G401 (cell line): Measurements from ENCODE around the gene PLXNB2. TPM values are rescaled to one million over a fixed set of nuclear protein-coding genes. Genes with fewer than 3 reads are reported as not detected.

ENCODE experiments used
- DNase-seq: peaks from one replicate; pipeline ENCODE4 v3.0.0-alpha.2; 2015; ENCODE audit warnings: low spot score
- in situ Hi-C: cut with HindIII; loops from 2 replicates; pipeline ENCODE4 v1.10.0; 2016; ENCODE audit warnings: low sequenced_read_pairs, mixed read lengths
- total RNA-seq: library from RNA; depleted of rRNA; stranded (reverse); fragments of >200 nt; shearing (Covaris generic); gene quantifications from 2 replicates; pipeline ENCODE4 v1.2.3, GENCODE V29; 2014

PLXNB2 gene
- total RNA-seq, 1 experiment from 2014 or later, result 100 TPM

DNA sequence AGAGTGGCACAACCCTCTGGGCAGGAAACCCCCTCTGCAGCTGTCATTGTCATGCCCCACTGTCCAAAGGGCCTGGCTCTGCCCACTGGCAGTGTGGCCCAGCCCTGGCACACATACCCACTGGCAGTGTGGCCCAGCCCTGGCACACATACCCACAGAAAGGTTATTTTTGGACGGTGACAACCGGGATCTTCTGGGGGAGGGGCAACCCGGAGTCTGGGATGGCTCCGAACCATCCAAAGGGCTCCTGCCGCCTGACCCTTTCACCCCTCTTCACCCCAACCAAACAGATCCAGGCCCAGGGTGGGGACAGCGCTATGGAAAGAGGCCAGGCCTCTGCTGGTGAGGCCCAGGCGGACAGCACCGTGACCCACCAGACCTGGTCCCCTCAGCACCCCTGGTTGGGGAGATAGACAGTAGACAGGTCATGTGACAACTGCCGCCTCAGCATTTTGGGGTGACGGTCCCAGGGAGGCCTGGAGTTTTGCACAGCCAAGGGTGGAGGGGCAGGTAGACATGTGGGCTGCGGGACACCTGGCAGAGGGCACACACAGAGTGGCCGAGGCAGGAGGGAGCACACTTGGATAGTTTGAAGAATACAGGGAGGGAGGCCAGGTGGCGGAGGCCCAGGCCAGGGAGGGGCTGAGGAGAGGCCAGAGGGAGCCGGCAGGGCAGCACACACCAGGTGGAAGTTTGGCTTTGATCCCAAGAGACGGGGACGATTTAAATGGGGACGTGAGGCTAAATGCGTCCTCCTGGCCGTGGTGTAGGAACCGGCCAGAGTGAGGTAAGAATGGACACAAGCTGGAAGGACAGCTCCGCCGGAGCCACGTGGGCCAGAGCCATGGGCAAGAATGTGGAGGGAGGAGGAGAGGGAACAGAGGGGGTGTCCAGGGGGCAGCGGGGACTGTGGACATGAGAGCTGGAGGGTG, 48.8 kb downstream of the PLXNB2 start:
- in situ Hi-C loops, result no loop called here
- DNase-seq, result peak; percentile 64

DNA sequence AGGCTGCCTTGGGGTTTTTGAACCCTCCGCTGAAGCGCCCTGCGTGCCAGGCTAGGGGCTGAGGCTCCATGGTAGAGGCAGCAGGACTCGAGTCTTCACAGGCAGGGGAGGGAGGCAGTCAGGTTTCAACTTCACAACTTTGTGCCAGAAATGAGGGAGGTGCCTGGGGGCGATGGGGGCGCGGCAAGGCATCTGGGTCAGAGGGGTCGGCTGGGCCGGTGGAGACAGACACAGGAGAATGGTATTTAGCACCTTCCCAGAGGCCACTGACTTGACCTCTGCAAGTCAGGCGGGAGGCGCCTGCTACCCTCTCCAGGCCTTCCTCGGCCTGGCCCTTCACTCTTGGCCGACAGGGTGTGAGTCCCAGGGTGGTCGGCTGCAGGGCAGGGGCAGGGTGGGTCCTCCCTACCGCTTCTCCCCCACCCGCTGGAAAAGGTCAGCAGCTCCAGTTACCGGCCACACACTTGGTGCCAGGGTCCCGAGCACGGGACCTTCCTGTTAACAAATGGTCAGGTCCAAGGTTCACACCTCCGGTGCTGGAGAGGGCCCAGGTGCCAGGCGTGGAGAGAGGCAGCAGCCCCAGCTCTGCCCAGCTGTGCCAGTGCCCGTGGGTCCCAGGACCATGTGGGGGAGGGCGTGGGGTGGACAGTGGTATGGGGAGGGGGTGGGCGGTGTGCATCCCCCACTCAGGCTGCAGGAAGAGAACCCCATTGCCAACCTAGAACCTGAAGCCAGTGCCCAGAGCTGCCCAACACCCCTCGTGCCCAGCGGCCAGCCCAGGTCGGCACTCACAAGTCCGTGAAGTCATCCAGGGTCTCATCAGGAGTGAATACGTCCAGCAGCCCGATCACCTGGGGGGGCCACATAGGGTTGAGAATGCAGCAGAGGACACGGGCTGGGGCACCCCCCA, 49.7 kb downstream of the PLXNB2 start:
- in situ Hi-C loops, result no loop called here
- DNase-seq, result peak; percentile 2

- in situ Hi-C loops, result no loop called here
- DNase-seq, result no peak
Measured at GRCh38 chr22:50257041-50257440, 50.4 kb downstream of the PLXNB2 start.

DNA sequence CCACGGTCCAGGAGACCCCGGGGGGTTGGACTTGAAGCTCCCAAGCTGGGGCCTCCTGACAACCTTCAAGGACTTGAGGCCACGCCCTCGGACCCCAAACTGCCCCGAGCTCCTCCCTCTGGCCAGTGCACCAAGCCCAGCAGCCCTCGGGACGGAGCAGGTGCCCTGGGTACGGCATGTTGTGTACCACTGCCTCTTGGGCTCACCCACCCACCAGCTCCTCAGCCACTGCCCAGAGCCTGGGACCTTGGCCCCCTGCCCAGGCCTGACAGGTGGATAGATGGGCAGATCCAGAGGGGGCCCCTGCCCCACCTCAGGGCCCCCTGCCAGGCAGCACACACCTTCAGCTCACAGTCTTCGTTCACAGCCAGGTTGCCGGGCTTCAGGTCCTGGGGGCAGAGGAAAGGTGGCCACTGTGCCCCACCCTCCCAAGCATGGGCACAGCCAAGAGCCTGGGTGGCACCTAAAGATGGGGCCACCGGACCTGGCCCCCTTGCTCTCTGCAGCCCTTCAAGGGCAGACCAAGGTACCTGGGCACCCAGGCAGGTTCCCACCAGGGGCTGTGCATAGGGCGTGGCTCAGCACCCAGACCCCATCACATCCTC, 51.1 kb downstream of the PLXNB2 start:
- DNase-seq, result peak; percentile 2
- in situ Hi-C loops, result no loop called here

GRCh38 chr22:50255607-50256006, 51.8 kb downstream of the PLXNB2 start:
- no peak for DNase-seq
- in situ Hi-C loops, result no loop called here

- DNase-seq, result no peak
- in situ Hi-C loops, result no loop called here
Measured at GRCh38 chr22:50255099-50255498, 52.3 kb downstream of the PLXNB2 start.

DNA sequence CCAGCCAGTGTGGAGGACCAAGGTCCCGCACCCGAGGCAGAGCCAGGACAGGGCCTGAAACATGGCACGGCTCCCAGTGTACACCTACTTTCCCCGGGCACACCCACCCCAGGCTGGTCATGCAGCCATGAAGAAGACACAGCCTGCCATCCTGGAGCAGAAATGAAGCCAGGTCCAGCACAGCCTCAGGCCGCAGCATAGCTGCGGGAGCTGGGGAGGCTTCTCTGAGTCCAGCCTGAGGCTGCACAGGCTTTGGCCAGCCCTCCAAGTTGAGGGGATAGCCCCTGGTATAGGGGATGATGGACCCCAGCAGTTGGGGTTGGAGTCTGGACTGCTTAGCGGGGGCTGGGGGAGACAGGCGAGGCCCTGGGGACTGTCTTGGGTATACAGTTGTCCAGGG, 53.5 kb downstream of the PLXNB2 start:
- in situ Hi-C loops, result no loop called here
- no peak for DNase-seq

DNA sequence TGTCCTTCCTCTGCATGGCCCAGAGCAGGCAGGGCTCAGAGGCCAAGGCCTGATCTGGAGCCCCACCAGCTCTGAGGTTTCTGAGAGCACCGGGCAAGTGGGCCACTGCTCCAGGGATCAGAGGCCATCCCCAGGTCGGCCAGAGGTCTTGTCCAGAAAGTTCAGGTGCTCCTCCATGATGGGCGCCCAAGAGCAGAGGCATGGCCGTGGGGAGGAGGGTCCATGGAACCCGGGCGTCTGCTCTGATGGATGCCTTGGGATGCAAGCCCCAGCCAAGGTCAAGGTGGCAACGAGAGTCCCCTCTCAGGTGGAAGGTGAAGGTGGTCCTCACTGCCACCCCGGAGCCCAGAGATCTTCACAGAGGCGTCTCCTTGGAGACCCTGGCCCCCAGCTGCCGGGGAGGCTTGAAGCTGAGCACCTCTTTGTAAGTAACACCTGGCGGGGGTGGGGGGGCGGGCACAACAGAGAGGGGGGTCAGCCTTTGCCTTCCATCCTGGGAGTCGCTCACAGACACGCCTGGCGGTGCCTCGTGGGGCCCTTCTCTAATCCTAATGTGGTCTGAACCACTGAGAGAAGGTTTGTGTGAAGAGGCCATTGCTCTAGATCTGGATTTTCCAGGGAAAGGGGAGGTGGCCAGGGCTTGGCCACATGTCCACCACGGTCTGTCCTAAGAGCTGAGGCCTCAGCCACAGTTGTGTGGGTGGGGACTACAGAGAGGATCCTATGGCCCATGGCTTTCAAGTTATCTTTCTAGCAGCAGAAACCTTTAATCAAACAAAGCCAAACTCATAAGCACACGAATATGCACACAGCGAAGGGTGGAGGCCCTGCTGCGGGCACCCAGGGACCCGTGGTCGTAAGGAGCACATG, 54.2 kb downstream of the PLXNB2 start:
- no peak for DNase-seq
- in situ Hi-C loops, result no loop called here

- in situ Hi-C loops, result no loop called here
Measured at GRCh38 chr22:50252082-50253045, 55.1 kb downstream of the PLXNB2 start.

DNA sequence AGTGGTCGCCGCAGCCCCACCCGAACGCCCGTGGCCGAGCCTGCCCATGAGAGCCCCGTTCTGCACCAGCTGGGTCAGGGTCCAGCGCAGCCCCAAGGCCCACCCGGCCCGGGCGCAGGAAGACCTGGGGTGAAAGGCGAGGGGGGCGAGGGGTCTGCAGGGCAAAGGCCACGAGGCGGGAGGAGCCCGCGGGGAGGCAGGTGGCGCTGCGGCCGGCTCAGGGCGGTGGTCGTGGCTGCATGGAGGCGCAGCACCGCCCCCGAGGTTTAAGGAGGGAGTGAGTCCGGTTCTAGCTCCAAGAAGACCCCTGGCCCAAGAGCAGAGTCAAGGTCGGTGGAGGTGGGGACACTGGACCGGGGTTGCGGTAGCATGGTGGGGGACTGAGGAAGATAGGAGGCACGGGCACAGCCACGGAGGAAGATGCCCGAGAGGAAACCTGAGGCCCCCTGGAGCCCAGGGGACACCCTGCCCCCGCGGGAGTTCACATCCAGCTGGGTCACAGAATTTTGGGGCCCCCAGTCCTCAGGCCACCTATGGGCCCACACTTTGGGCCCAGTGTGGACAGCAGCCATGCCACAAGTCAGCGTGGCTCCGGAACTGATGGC, 55.9 kb downstream of the PLXNB2 start:
- in situ Hi-C loops, result no loop called here
- no peak for DNase-seq

More at GRCh38 chr22:50252082-50253045, 55.1 kb downstream of the PLXNB2 start:
- peak; percentile 84 for DNase-seq

GRCh38 chr22:50250555-50251476, 56.6 kb downstream of the PLXNB2 start, which contains the start of gene HDAC10:
Gene HDAC10, minus strand, starts transcription at chr22:50251265. Its CDS starts 233 bp downstream, at chr22:50251032.
- in situ Hi-C loops, result no loop called here
- peak; percentile 51 for DNase-seq

DNA sequence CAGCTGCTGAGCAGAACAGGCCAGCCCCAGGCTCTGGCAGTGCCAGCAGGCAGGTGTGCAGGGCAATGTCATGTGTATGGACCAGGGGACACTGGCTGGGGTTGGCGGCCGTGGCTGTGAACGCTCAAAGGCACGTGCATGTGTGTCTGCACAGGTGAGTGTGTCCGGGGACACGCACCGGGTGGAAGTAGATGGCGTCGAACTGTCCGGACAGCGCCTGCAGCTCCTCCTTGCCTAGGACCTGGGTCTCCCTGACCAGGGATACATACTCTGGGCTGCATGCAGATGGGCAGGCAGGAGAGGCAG, 57.2 kb downstream of the PLXNB2 start:
- no peak for DNase-seq
- in situ Hi-C loops, result no loop called here

DNA sequence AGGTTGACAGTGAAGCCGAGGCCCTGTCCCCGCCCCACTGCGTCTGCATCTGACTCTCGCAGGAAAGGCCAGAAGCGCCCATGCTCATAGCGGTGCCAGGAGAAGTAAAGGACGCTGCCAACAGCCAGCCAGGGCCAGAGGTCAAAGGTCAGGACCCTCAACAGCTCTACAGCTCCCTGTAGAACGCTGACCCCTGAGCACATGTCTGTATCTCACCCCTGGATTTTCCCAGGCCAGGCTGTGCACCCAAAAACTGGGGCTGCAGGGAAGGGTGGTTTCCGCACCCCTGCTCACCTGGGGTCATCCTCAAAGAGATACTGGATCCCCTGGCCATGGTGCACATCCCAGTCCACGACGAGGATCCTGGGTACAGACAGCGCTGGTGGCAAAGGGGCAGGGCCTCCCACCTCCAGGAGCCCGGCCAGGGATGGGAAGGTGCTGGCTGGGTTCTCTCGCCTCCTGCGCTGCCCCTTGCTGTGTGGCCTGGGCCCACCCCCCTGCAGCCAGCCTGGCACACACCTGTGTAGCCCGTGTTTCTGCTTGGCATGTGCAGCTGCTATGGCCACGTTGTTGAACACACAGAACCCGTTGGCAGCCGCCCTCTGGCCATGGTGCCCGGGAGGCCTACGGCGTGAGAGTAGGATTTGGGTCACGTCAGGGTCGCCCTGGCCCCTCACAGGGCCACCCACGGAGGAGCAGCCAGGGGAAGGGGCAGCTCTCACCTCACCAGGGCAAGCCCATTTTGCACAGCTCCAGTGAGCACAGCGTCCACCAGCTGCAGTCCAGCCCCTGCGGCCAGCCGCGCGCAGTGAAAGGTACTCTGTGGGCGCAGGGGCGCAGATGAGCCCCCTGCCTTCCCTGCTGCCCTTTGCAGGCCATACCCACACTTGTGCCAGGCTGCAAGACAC, 57.9 kb downstream of the PLXNB2 start:
- DNase-seq, result no peak
- in situ Hi-C loops, result no loop called here

DNA sequence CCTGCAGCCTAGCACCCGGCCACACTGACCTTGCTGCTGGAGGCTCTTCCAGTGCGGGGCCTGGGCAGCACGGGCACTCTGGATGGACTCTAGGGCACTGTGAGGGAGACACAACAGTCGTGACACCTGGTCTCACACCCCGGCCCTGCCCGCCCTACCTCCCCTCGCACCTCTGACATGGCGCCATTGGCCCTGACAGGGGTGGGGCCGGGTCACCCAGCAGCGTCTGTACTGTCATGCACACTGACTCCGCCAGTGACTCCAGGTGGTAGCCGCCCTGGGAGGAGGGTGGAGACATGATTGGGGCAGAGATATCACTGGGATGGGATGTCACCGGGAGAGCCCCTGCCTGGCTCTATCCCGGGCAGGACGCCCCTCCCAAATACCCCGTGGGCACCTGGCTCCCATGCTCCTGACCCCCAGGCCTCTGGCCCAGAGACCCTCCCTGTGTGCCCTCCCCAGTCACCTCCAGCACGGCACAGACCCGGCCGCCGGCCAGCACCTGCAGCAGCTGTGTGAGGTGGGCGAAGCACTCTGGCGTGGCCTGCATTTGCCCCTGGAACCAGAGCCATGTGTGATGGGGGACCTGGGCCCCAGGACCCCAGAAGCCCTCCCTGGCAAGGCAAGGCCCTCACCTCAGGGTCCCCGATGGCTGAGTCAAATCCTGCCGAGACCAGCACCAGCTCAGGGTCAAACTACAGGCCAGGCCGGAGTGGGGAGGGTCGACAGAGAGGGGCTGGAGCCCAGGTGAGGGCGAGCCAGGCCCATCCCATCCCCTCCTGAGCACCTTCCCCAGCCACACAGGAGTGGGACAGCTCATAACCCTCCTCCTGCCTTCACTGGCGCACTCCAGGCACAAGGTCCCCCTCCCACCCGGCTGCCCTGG, 59.0 kb downstream of the PLXNB2 start:
- in situ Hi-C loops, result no loop called here

More for the DNA sequence above, 59.0 kb downstream of the PLXNB2 start:
- DNase-seq, result no peak
